ENCODE results near the gene KRT38. TPM values are rescaled to one million over a fixed set of nuclear protein-coding genes. Genes with fewer than 3 reads are reported as not detected.

The KRT38 gene
- total and polyA plus RNA-seq, 2 of the 8 experiments (the other 6 are each of a cell fraction or from before 2014, with no cell fraction given): not detected

GRCh38 chr17:41475421-41475820, 34.6 kb upstream of the KRT38 start (continued):
- TF ChIP-seq KDM4A (IDR thresholded peaks at IDR 0.05; ENCODE audit: low read depth, low read length, severe bottlenecking): no peak
- no peak for TF ChIP-seq HDAC2 (IDR thresholded peaks at IDR 0.05; ENCODE audit: borderline replicate concordance in 1 of 2, low read depth in 2 of 2, low read length in 2 of 2)
- TF ChIP-seq EZH2 (IDR thresholded peaks at IDR 0.05; ENCODE audit: low read depth, low read length, severe bottlenecking): no peak
- no peak for TF ChIP-seq CBX8 (IDR thresholded peaks at IDR 0.05; ENCODE audit: borderline replicate concordance, low read depth, low read length)
- no peak for TF ChIP-seq EGR1 (IDR thresholded peaks at IDR 0.05; ENCODE audit: borderline replicate concordance, low read depth, low read length)

Data from H1 (cell line).